ENCODE measurements around the gene SLC35E4.

- TF ChIP-seq CTCF (IDR thresholded peaks at IDR 0.05): no peak
- TF ChIP-seq SIN3A (IDR thresholded peaks at IDR 0.05; ENCODE audit: borderline replicate concordance, low read depth, low read length): no peak
- TF ChIP-seq POLR2AphosphoS5 (IDR thresholded peaks at IDR 0.05; ENCODE audit: low read depth, low read length): no peak
- TF ChIP-seq GABPA (IDR thresholded peaks at IDR 0.05; ENCODE audit: low read depth): no peak
- TF ChIP-seq GATA2 (CRISPR knock-in tag; IDR thresholded peaks at IDR 0.05): no peak
- no peak for TF ChIP-seq FOXM1 (IDR thresholded peaks at IDR 0.05; ENCODE audit: low read depth)
- no peak for TF ChIP-seq RXRA (IDR thresholded peaks at IDR 0.05; ENCODE audit: borderline replicate concordance, low read depth)
- TF ChIP-seq JUND (IDR thresholded peaks at IDR 0.05): no peak
- TF ChIP-seq MAX (IDR thresholded peaks at IDR 0.05; ENCODE audit: low read depth): no peak
- no peak for TF ChIP-seq TCF12 (IDR thresholded peaks at IDR 0.05)
- TF ChIP-seq RFX5 (IDR thresholded peaks at IDR 0.05; ENCODE audit: low read length): no peak
- TF ChIP-seq ZBTB33 (IDR thresholded peaks at IDR 0.05; ENCODE audit: borderline replicate concordance, low read depth): no peak
These were observed 29.7 kb downstream of the SLC35E4 start for GRCh38 chr22:30665266-30665665.
